ENCODE results near the gene LIMK2.
"Not testable (repeated sequence)": the region's sequence is repeated elsewhere in the genome, so short reads cannot be mapped to it uniquely, and the experiment has no call there.

Gene LIMK2

DNA sequence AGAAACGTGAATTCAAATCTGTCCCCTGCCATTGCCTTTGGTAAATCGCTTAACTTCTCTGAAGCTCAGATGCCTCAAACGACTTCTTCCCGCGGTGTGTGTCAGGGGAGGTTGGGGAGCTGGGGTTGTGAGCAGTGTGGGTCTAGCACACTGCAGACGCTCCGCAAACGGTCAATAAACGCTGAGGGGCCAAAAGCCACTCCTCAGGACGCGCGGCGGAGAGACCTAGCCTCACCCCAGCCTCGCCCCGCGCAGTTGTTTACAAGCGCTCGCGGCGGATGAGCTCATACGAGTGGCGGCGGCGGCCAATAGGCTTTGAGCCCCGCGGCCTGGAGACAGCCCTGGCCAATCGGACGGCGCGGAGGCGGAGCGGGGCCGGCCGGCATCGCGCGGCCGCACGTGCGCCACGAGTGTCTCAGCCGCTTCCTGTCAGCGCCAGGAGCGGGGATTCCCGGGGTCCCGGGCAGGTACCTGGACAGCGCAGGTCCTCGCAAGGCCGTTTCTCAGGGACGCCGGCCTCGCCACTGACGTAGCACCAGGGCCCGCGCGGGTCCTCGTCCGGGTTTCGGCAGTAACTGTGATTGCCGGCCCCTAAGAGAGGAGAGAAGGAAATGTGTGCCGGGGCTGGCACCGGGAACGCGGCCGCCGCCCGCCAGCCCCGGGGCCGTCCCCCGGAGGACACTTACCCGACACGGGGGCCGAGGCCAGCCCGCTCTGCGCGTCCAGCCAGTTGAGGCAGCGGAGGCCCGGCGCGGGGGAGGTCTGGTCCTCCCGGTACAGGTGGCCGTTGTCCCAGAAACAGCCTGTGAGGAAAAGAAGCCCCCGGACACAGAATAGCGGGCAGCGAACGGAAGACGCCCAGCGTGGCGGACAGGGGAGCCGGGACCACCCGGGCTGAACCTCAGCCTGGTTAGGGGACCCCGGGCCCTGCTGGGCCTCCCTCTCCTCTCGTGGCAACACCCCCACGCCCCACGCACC, 78.7 kb downstream of the LIMK2 start:
- DNase-seq (ENCODE audit: low read depth in 2 of 2): peak; percentile 51 to 60

DNA sequence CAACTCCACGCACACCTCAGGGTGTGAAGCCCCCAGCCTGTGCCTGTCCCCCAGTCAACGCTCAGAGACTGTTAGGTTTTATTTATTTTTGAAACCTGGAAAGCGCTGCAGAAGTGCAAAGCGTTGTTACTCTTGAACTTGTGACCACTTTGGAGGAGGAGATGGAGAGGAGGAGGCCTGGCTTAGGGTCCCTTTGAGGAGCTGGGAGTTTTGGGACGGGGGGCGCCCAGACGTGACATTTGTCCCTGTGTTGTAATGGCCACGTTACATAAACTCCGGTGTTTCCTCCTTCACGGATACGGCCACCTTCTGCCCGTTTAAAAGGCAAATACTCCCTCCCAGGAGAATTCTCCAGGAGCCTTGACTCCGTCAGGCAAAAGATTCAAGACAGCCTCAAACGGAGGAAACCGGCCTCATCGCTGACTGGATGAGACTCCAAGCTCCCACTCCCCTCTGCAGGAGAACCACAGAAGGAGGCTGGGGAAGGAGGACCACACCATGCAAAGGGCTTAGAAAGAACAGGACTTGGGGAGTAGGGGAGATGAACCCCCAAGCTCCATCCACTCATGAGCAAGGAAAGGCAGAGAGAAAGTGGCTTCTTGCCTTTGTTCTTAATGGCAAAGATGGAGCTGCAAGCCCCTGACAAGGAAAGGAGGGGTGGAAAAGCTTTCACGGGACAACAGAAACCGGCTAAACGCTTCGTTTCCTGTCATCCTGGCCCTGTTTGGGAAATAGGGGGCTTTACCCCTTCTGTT, 79.6 kb downstream of the LIMK2 start:
- no peak for DNase-seq (ENCODE audit: low read depth in 2 of 2)

DNA sequence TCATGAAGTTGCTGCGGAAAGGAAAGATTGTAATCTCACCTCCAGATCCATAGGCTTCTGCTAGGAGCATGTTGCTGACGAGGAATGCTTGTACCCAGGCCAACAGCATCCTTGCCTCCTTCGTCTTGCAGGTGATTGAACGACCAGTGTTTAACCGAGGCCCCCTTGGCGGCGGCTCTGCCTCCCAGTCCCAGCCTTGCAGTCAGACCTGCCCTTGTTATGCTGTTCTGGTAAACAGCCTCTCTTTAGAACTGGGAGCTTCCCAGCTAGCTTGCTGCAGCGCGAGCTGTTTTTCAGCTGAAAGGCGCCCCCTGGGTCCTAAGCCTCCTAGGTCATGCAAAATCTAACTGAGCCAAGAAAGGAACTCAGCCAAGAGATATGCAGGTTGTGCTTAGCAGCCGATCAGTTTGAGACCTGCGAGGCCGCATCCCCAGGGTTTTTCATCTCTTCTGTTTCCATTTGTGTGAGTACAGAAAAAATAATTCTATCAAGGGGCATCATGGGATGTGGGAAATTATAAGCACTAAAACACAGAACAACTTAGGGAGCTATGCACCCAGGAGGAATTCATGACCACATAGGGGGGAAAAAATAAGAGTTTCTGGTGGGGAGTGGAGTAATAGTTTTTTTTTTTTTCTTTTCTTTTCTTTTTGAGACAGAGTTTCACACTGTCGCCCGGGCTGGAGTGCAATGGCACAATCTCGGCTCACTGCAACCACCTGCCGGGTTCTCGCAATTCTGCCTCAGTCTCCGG, 80.3 kb downstream of the LIMK2 start, which contains the start of gene PIK3IP1:
Gene PIK3IP1 (minus strand): TSS at position 253 of the 754 bp plus-strand sequence. CDS start 144 bp downstream, at position 109.
- peak; percentile 41 to 52 for DNase-seq (ENCODE audit: low read depth in 2 of 2)

DNA sequence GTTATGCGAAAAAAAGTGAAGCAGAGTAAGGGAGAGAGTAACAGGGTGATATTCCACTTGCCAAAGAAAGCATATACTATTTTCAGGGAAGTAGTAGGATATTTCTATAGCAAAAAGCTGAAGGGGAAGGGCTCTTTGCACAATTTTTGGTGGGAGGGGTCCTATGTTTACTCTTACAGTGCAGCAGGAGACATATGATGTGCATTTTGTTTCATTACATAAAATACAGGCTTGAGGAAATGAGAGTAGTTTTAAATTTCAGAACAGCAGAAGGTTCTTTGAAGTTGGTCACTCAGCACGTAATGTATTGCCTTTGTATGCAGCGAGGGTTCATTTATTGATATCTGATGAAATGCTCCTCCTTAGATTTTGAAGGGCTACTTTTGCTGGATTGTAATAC, 83.3 kb downstream of the LIMK2 start:
- no peak for DNase-seq (ENCODE audit: low read depth in 2 of 2)

DNA sequence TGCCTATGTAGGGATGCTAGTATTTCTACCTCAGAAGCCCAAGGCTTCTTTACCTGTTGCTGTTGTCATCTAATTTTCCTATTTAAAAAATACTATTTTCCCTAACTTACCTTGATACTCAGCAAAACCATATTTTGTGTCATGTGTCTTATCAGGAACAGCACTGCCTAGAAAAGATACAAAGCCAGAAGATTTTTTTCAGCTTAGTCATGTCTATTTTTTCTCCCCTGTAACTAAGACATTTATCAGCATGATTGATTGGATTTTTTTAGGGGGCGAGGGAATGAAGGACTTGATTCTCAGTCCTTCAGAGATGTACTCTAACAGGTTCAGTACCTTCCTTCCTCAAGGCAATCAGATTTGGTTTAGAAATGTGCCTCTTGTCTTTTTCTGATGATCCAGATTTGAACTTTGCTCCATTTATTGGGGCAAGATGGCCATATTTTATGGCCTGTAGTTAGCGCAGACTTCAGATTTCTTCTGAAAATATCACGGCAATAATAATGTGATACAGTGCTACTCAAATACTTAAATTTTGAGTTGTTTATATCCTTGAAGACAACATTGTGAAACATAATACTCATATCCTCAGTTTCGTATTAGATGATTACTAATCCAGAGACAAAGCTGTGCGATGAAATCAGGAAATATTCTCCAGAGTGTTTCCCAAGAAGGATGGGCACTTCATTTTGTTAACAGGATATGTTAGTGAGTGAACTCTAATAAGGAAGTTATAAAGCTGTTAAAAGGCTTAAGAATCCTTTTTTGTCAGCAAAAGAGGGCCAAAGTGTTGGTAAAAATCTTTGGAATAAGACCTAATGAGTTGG, 83.9 kb downstream of the LIMK2 start:
- no peak for DNase-seq (ENCODE audit: low read depth in 2 of 2)

DNA sequence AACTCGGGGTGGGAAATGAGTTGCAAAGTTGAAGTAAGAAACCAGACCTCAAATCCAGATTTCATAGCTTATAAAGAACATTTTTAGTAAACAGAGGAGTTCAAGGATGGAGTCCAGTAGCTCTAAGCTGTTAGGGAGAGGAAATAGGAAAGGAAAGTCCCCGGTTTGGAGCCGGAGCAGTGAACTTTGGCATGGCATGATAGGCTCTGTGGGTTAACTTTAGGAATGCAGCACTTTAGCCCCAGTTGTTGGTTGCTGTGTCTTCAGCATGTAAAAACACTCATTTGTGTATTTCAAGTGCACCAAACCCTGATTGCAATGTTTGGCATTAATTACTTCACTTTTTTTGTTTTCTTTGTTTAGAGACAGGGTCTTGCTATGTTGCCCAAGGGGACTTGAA, 88.8 kb downstream of the LIMK2 start:
- no peak for DNase-seq (ENCODE audit: low read depth in 2 of 2)

DNA sequence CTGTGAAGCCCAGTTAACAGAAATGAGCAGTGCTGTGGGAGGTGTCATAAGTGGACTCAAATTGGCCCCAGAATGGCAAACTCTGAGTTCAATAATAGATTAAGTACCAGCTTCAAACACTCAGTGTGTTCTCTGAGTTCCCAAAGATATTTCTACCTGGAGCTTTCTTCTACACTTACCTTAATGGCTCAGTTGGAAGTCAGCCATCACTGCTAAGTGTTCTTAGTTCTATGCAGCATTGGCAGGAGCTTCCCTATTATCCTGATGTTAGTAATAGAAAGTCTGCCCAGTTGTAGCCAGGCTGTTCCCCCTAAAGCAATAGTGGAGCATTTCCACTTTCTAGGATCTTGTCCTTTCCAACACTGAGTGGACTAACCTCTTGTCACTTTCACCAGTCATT, 89.9 kb downstream of the LIMK2 start:
- DNase-seq (ENCODE audit: low read depth in 2 of 2): no peak

DNA sequence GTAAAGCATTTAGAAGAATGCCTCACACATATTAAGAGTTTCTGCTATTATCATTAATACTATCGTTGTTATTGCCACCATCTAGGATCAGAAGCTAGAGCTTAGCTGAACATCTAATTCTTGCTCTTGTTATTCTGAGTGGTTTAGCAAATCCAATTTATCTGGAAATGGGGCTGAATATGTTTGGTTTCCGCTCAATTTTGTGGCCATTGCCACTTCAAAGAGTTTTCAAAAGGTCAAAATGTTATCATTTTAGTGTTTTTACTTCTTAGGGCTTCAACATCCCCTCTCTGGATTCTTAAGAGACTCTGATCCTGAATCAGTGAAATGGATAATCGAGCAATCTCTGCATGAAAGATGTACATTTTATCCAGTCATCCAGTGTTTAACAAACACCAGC, 90.4 kb downstream of the LIMK2 start:
- no peak for DNase-seq (ENCODE audit: low read depth in 2 of 2)

DNA sequence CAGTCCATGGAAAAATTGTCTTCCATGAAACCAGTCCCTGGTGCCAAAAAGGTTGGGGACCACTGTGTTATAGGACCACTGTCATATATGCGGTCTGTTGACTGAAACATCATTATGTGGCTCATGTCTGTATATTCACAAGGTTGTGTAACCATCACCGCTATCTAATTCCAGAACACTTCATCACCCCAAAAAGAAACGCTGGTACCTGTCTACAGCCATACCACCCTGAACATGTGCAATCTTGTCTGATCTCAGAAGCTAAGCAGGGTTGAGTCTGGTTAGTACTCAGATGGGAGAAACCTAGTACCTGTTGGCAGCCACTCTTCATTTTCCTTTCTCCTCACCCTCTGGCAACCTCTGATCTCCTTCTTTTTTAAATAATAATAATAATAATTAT, 93.1 kb downstream of the LIMK2 start:
- DNase-seq (ENCODE audit: low read depth in 2 of 2): no peak

DNA sequence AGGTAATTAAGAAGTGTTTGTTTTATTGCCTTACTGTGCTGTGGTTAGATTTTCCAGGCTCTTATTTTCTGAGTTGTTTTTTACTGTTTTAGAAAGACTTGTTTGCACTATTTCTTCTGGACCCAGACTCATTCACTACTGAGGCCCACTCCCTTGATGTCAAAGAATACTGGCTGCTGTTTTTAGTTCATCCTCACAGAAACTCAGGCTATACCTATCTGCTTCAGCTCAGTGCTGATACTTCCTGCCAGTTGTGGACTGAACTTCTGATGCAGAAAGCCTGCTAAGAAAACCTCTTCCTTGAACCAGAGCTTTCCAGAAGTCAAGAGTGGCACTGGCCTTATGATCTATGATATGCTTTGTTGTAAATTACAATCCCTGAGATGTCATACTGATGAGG, 96.1 kb downstream of the LIMK2 start:
- DNase-seq (ENCODE audit: low read depth in 2 of 2): no peak

DNA sequence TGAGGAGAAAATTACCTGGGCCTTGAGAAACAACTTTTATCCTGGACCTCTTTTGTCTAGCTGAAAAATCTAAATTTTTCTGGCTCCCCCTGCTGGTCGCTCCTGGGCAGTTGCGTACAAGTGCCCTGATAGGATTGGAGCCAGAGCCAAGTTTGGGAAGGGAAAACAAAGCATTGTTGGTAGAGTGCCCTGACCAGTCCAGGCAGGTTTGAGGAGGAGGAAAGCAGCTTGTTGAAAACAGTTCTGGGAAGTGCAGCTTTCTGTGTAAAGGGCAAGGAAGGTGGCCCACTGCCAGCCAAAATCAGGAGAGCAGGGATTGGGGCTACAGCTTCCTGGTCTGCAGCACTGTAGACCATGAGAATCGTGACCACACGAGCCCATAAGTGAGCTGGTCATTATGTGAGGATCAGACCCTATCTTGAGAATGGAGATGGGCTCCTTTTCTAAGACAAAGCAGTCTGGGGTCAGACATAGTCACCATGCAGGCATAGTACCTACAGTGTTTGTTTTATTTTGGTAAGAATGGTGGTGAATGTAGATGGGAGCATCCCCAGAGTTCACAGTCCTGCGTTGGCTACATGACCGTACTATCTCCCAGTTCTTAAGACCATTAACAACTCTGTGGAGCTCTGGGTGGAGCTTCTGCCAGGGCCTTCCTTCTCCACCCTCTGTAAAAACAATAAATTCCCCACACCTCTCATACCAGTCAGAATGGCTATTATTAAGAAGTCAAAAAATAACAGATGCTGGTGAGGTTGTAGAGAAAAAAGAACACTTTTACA, 101.5 kb downstream of the LIMK2 start:
- peak in 1 of 2 experiments; percentile 13 for DNase-seq (ENCODE audit: low read depth in 2 of 2)

DNA sequence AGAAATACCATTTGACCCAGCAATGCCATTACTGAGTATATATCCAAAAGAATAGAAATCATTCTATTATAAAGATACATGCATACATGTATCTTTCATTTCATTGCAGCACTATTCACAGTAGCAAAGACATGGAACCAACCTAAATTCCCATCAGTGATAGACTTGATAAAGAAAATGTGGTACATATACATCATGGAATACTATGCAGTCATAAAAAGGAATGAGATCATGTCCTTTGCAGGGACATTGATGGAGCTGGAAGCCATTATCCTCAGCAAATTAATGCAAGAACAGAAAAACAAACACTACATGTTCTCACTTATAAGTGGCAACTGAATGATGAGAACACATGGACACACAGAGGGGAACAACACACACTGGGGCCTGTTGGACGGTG, 102.1 kb downstream of the LIMK2 start:
- not testable (repeated sequence) for DNase-seq (ENCODE audit: low read depth in 2 of 2)

DNA sequence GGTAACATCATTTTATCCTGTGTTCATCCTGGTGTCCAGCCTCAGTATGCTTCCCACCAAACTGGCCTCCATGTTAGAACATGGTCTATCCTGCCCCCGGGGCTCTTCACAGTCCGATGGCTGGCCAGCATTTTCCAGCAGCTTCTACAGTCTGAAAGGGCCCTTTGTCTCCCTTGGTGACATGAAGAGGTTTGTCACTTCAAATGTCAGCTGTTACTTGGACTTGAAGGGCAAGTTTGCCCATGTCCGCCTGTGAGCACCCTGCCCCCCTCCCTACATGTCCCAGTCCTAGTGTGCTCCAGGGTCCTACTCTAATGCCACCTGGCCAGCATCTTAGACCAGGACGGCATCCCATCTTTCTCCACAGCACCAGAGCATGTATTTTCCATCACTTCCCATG, 109.3 kb downstream of the LIMK2 start:
- DNase-seq (ENCODE audit: low read depth in 2 of 2): no peak

DNA sequence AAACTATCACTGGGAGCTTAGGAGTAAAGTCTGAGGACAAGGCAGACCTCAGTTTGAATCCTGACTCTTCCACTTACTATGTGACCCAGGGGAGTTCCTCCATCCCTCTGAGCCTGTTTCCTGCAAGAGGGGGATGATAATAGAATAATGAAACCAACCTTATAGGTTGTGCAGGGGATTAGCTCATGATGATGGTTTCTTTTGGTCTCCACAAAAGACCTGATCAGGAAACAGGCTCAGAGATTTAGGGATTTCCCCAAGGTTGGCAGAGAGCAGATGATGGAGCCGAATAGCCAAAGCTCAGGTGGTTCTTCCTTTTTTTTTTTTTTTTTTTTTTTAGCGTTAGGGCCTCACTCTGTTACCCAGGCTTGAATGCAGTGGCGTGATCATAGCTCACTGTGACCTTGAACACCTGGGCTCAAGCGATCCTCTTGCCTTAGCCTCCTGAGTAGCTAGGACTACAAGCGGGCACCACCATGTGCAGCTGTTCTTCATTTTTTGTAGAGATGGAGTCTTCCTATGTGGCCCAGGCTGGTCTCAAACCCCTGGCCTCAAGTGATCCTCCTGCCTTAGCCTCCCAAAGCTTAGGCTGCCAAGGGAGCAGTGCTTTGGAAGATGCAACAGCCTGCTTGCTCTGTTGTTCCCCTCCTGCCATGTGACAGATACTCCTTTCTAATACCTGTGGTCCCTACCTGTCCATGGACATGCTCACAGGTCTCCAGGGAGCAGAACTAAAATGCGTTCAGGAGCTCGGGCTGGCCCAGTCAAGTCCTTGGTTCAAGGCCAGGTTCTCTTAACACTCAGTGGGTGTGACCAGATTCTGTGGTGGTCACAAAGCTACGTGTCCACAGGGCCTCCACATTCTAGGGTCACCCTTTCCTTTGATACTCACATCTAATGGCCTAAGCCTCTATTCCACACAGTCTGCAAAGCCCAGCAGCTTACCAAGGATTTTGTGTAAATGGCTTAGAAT, 111.8 kb downstream of the LIMK2 start:
- no peak for DNase-seq (ENCODE audit: low read depth in 2 of 2)

DNA sequence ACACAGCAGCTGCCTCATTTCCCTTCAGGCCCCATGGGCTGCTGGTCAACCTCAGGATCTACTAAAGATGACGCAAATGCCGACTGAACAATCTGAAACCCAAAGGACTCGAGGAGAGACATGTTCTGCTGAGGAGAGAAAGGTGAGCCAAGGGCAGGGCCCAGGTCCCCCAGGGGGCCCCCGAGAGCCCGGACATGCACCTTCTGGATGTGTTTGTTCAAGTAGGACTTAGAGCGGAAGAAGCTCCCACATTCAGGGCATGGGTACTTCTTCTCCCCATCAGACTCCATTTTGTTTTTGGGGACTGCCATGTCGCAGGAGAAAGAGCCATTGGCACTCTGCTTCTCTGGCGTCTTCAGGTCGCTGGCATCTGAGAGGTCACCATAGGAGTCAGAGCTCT, 114.8 kb downstream of the LIMK2 start:
- no peak for DNase-seq (ENCODE audit: low read depth in 2 of 2)

DNA sequence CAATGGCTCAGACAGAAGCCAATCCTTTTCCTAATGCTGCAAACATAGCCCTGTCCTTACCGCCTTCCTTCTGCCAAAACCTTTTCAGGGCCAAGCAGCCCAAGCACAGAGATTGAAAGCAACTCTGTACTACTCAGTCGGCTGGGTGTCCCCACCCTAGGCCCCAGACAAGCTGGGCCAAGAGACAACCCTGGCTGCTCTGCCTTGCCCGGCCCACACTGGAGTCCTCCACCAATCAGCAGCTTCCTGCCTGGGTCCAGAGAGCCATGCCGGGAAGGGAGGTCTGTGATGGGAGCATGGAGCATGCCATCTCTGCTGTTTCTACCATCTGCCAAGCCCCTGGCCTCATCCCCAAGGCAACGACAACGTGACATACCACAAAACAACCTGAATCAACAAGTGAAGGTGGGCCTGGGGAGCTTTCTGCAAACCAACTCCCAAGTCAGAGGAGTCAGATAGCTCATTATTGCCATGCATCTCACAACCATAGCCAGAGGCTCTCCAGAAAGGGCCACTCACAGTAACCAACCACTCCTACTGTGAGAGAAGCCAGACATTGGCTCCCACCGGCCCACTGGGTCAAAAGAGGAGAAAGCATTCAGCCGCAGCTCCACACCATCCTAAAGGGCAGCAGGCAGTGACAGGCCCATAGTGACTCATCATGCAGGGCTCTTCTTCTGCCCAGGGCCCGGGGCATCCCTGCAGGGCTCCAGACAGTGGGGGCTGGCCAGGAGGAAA, 115.9 kb downstream of the LIMK2 start:
- DNase-seq (ENCODE audit: low read depth in 2 of 2): no peak

DNA sequence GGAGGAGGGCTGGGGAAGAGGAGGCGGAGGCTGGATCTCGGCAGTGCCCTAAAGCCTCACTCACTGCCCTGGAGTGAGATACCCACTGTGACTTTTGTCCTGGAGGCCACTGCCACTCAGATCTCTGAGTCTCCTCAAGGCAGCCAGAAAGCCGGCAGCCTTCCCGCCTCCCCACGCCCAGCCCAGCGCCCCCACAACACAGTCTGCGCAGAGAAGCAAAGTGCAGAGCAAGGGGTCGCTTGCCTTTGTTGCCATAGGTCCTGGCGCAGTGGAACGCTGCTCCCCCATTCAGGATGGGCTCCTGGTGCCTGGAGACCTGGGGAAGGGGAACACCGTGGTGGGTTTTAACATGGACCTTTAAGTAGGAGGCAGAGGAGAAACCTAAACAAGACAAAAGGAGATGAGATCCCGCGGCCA, 116.5 kb downstream of the LIMK2 start:
- no peak for DNase-seq (ENCODE audit: low read depth in 2 of 2)

DNA sequence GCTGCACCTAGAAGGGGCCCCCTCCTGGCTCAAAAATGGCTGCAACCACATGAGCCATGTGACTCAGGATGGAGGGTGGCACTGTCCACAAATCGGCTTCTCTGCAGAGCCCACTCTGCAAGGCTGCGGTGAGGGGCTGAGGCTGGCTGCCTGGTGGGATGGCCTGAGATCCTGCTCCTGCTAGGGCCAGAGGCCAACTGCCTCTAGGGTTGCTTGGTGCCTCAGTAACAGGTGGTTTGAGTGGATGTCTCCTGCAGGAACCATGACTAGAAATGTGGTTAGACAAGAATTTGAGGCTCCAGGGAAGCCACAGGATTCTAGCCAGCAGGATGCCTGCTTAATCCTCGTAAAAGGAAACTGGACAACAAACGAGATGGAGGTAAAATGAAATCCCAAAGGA, 116.9 kb downstream of the LIMK2 start:
- no peak for DNase-seq (ENCODE audit: low read depth in 2 of 2)

All from fibroblast of skin of left biceps (primary cell).